GM18526 (cell line): ENCODE data around the gene ACSL1.

ENCODE experiments used
- POLR2A ChIP-seq: IDR thresholded peaks from 3 replicates; pipeline ENCODE4 v1.6.1; 2011; ENCODE audit not compliant: insufficient read length; ENCODE audit errors: extremely low read depth

Gene ACSL1

GRCh38 chr4:184825896-184826690 is at the start of gene ACSL1:
Gene ACSL1, minus strand, starts transcription at chr4:184825968. Its CDS starts 22,454 bp downstream, at chr4:184803514.
- peak; percentile 85 for TF ChIP-seq POLR2A

GRCh38 chr4:184873054-184873453 is 47.3 kb upstream of the ACSL1 start:
- TF ChIP-seq POLR2A = no peak

GRCh38 chr4:184870718-184871117 is 45.0 kb upstream of the ACSL1 start:
- no peak for TF ChIP-seq POLR2A

- TF ChIP-seq POLR2A = no peak
These were observed 42.9 kb upstream of the ACSL1 start for GRCh38 chr4:184868623-184869022.

GRCh38 chr4:184863916-184864315 is 38.1 kb upstream of the ACSL1 start:
- no peak for TF ChIP-seq POLR2A

- TF ChIP-seq POLR2A = no peak
These were observed 35.3 kb upstream of the ACSL1 start for GRCh38 chr4:184861047-184861446.

- no peak for TF ChIP-seq POLR2A
These were observed 34.4 kb upstream of the ACSL1 start for GRCh38 chr4:184860018-184860779.

- TF ChIP-seq POLR2A = no peak
These were observed 31.8 kb upstream of the ACSL1 start for GRCh38 chr4:184857441-184858121.

- no peak for TF ChIP-seq POLR2A
These were observed 30.5 kb upstream of the ACSL1 start for GRCh38 chr4:184856277-184856609.

- no peak for TF ChIP-seq POLR2A
These were observed 28.9 kb upstream of the ACSL1 start for GRCh38 chr4:184854673-184855072.

- TF ChIP-seq POLR2A = no peak
These were observed 27.7 kb upstream of the ACSL1 start for GRCh38 chr4:184853436-184853835.

GRCh38 chr4:184851886-184852285 is 26.1 kb upstream of the ACSL1 start:
- no peak for TF ChIP-seq POLR2A

GRCh38 chr4:184851200-184851541 is 25.4 kb upstream of the ACSL1 start:
- TF ChIP-seq POLR2A = no peak

- TF ChIP-seq POLR2A = peak; percentile 28
These were observed 24.8 kb upstream of the ACSL1 start for GRCh38 chr4:184850431-184851199.

GRCh38 chr4:184850018-184850417 is 24.2 kb upstream of the ACSL1 start:
- TF ChIP-seq POLR2A = no peak
